WTC11 (cell line): ENCODE measurements around the gene AHNAK. TPM values are rescaled to one million over a fixed set of nuclear protein-coding genes. Genes with fewer than 3 reads are reported as not detected.
A peak's percentile ranks its signal among the peaks of the same experiment; 100 is the strongest.
"Not testable (repeated sequence)": the region's sequence is repeated elsewhere in the genome, so short reads cannot be mapped to it uniquely, and the experiment has no call there.

Experiments
- ATAC-seq: fragments of 200-7000 bp; cut with Tn5 transposase; 2 replicates; pipeline ENCODE4 v1.10.0; 2021; ENCODE audit warnings: mild to moderate bottlenecking, moderate library complexity
- CTCF ChIA-PET: fragments of 300-600 bp; sonication (Branson Sonifier 250); formaldehyde crosslinking; loops from one replicate; lab custom pipeline; 2021; ENCODE audit warnings: antibody characterized with exemption; lab: Charles Lee
- POLR2A ChIA-PET: fragments of 350-600 bp; sonication (Branson Sonifier 250); formaldehyde crosslinking; loops from one replicate; lab custom pipeline; 2021; ENCODE audit warnings: antibody characterized with exemption; lab: Charles Lee
- DNase-seq: peaks from one replicate; pipeline ENCODE4 v3.0.0; 2021; ENCODE audit warnings: low spot score
- H3K27ac Mint-ChIP-seq: 2 replicates; pipeline ENCODE4 v1.8.0; 2021; ENCODE audit warnings: mixed read lengths
- H3K27me3 Mint-ChIP-seq: 2 replicates; pipeline ENCODE4 v1.8.0; 2021; ENCODE audit warnings: low read depth, mild to moderate bottlenecking, moderate library complexity, mixed read lengths
- H3K36me3 Mint-ChIP-seq: 2 replicates; pipeline ENCODE4 v1.8.0; 2021; ENCODE audit warnings: mixed read lengths
- H3K4me1 Mint-ChIP-seq: 2 replicates; pipeline ENCODE4 v1.8.0; 2022; ENCODE audit warnings: mixed read lengths
- H3K4me3 Mint-ChIP-seq: 2 replicates; pipeline ENCODE4 v1.8.0; 2021; ENCODE audit warnings: mild to moderate bottlenecking, moderate library complexity, mixed read lengths
- H3K9me3 Mint-ChIP-seq: 2 replicates; pipeline ENCODE4 v1.8.0; 2021; ENCODE audit warnings: mixed read lengths
- AR ChIP-seq: fragments of 250-450 bp; sonication (Bioruptor Pico); IDR thresholded peaks from 2 replicates; pipeline ENCODE4 v1.9.0; 2021; ENCODE audit warnings: mild to moderate bottlenecking
- ATF3 ChIP-seq: sonication (generic); formaldehyde crosslinking; conservative IDR thresholded peaks from 2 replicates; pipeline ENCODE4 v1.8.1; 2022; ENCODE audit warnings: mild to moderate bottlenecking, missing genetic modification reagents
- CTCF ChIP-seq: fragments of 200-600 bp; IDR thresholded peaks from 2 replicates; pipeline ENCODE4 v1.8.0; 2022; ENCODE audit warnings: antibody characterized with exemption
- ERG ChIP-seq: fragments of 250-450 bp; sonication (Bioruptor Pico); IDR thresholded peaks from 2 replicates; pipeline ENCODE4 v1.8.0; 2021; ENCODE audit warnings: mild to moderate bottlenecking
- FOXK1 ChIP-seq: sonication (generic); formaldehyde crosslinking; IDR thresholded peaks from 2 replicates; pipeline ENCODE4 v1.8.0; 2022; ENCODE audit warnings: mild to moderate bottlenecking, moderate library complexity, missing genetic modification reagents
- HMGA2 ChIP-seq: fragments of 250-450 bp; sonication (Bioruptor Pico); IDR thresholded peaks from 2 replicates; pipeline ENCODE4 v1.4.0; 2021; ENCODE audit warnings: mild to moderate bottlenecking, moderate library complexity
- NFYB ChIP-seq: sonication (generic); formaldehyde crosslinking; conservative IDR thresholded peaks from 2 replicates; pipeline ENCODE4 v1.8.0; 2022; ENCODE audit warnings: low read depth, missing genetic modification reagents
- OVOL2 ChIP-seq: fragments of 250-450 bp; sonication (Bioruptor Pico); IDR thresholded peaks from 2 replicates; pipeline ENCODE4 v1.9.0; 2021; ENCODE audit warnings: mild to moderate bottlenecking, borderline replicate concordance
- PRDM15 ChIP-seq: sonication (generic); formaldehyde crosslinking; IDR thresholded peaks from 2 replicates; pipeline ENCODE4 v1.8.0; 2022; ENCODE audit warnings: missing genetic modification reagents
- SMAD3 ChIP-seq: sonication (generic); formaldehyde crosslinking; IDR thresholded peaks from 2 replicates; pipeline ENCODE4 v1.8.0; 2022; ENCODE audit warnings: missing genetic modification reagents, mild to moderate bottlenecking, borderline replicate concordance
- SP1 ChIP-seq: sonication (generic); formaldehyde crosslinking; conservative IDR thresholded peaks from 2 replicates; pipeline ENCODE4 v1.8.1; 2022; ENCODE audit warnings: missing genetic modification reagents
- ZBTB43 ChIP-seq: sonication (generic); formaldehyde crosslinking; IDR thresholded peaks from 2 replicates; pipeline ENCODE4 v1.8.1; 2023; ENCODE audit warnings: mild to moderate bottlenecking, missing genetic modification reagents
- ZNF416 ChIP-seq: fragments of 250-450 bp; sonication (Bioruptor Pico); IDR thresholded peaks from 2 replicates; pipeline ENCODE4 v1.9.0; 2021; ENCODE audit warnings: mild to moderate bottlenecking, inconsistent platforms
- total RNA-seq: library from RNA; stranded (reverse); gene quantifications from 3 replicates; pipeline ENCODE4 v1.2.3, GENCODE V29; 2021

Gene AHNAK
- total RNA-seq, 1 experiment from 2014 or later: 21.0 TPM

- DNase-seq: no peak
- Mint-ChIP-seq H3K9me3 (no peaks in the 10 kb centered on the region), H3K4me1 (peaks cover 42% of the 10 kb centered on the region), H3K4me3 (no peak overlapping the region), H3K27me3 (no peaks in the 10 kb centered on the region), H3K27ac (0 out of 2 replicates have a peak overlapping the region, but pooled peaks have one; percentile 21), H3K36me3 (peaks cover 74% of the 10 kb centered on the region)
- ChIA-PET POLR2A (no interaction called here), CTCF (interaction anchor here (1.3 to 2.6 kb wide), 3 partner anchors 22 to 141 kb away, joined by 4 to 11 read pairs (median 8); no protein-coding TSS in a partner anchor)
- ATAC-seq: no peak
- TF ChIP-seq PRDM15 (CRISPR knock-in tag) (no peak), NFYB (CRISPR knock-in tag) (no peak), ZBTB43 (CRISPR knock-in tag) (no peak), ERG (CRISPR knock-in tag) (no peak), SMAD3 (CRISPR knock-in tag) (no peak), ATF3 (CRISPR knock-in tag) (no peak), ZNF416 (no peak), AR (CRISPR knock-in tag) (no peak), HMGA2 (CRISPR knock-in tag) (no peak), OVOL2 (CRISPR knock-in tag) (no peak), CTCF (no peak)
Measured at GRCh38 chr11:62565100-62565802, 18.6 kb upstream of the AHNAK start.

GRCh38 chr11:62561677-62562230 is 15.1 kb upstream of the AHNAK start:
- ChIA-PET POLR2A (interaction anchor here (0.7 to 3.3 kb wide), 8 partner anchors 9 to 170 kb away, joined by 3 to 13 read pairs (median 4); partner anchors contain the start of genes C11orf98, CSKMT and EEF1G), CTCF (interaction anchor here (0.6 to 11.8 kb wide), 11 partner anchors 9 to 166 kb away, joined by 3 to 311 read pairs (median 12); partner anchors contain the start of genes AHNAK, INTS5 and TUT1)
- peak overlapping the region; percentile 49 for H3K4me3 Mint-ChIP-seq
- not testable (repeated sequence) for ATAC-seq, H3K9me3 Mint-ChIP-seq, DNase-seq
- peaks cover 66% of the 10 kb centered on the region for H3K4me1 Mint-ChIP-seq
- H3K36me3 Mint-ChIP-seq: peaks cover 70% of the 10 kb centered on the region
- H3K27ac Mint-ChIP-seq: peak overlapping the region; percentile 93
- TF ChIP-seq SP1 (CRISPR knock-in tag): 0 out of 2 replicates have a peak, but pooled peaks have one; percentile 16
- TF ChIP-seq FOXK1: peak; percentile 86
- TF ChIP-seq, all 79 proteins: peak for 2; not testable (repeated sequence) for 77
- H3K27me3 Mint-ChIP-seq: not testable (repeated sequence)
